Globus pallidus (tissue), 1 donor: ENCODE data around the gene SLC1A4.
A peak's percentile ranks its signal among the peaks of the same experiment; 100 is the strongest.
"Not testable (repeated sequence)": the region's sequence is repeated elsewhere in the genome, so short reads cannot be mapped to it uniquely, and the experiment has no call there.

Source experiments
- DNase-seq: peaks from one replicate; pipeline ENCODE4 v3.0.0-alpha.2; 2015; ENCODE audit warnings: low spot score

The SLC1A4 gene

GRCh38 chr2:65026704-65027464 is 37.7 kb downstream of the SLC1A4 start:
- DNase-seq = no peak

DNA sequence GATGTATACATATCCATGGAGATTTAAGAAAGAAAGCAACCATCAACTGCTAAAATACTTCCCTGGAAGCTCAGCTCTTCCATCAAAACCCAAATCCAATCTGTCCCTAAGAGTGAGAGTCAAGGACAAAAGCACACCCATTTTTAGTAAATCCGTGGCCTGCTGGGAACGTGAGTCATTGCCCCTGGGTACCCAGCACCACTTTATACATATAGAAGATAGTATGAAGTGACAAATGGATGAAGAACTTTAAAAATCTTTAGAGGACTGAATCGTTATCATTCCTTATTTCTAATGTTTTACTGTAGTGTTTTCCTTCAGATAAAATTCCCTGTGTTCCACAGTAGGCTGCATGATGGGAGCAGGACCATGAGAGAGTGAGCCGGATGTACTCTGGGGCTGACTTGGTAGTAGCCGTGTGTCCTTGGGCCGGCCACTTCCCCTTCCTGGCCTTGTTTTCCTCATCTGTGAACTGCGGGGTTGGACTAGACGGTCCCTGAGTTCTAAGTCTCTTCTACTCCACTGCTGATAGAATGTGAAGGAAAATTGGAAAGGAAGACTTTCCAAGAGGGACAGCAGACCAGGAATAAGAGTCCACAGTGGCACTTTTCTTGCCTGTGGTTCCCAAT is 38.5 kb downstream of the SLC1A4 start:
- DNase-seq = no peak

GRCh38 chr2:65030476-65031332 is 41.5 kb downstream of the SLC1A4 start:
- DNase-seq = no peak

- DNase-seq = peak; percentile 37
Measured at GRCh38 chr2:65031341-65032018, 42.3 kb downstream of the SLC1A4 start.

DNA sequence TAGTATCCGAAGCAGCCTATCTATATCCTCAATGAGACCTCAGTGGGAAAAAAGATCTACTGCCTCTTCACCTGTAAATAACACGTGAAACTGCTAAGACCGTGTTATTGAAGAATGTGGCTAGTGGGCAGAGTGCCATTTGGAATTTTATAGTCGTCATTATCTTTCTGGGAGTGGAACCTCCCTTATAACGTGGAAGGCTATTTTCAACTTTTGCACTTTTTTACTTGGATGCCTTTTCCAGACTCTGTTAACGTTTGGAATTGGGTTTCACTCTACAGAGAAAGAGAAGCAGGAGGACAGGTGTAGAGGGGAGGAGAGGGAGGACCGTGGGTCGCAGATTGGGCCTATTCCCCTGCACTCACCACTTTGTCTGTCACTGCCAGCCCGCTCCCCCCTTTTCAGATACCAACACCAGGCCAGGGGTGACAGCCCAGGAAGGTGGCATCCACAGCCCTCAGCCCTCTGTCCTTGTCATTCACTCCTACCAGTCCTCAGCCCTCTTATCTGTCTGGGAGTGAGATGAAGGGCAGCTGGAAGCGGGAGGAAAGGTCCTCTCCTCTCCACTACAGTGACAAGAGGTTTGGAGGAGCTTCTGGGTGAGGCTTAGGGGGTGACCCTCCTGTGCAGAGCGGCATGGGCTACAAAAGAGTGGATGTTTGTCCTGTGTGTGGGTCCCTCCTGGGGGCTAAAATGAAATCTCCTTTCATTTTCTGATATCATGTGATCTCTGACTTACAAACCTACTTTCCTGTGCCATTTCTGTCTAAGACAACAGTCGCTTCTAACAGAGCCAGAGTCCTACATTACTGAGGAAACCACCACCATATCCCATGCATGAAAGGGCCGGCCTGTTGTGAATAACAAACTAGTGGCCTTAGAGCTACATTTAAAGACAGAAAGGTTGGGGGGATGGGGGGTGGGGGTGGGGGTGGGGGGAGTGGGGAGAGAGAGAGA is 43.1 kb downstream of the SLC1A4 start:
- DNase-seq = no peak

GRCh38 chr2:65033178-65033577 is 44.0 kb downstream of the SLC1A4 start:
- DNase-seq = no peak

DNA sequence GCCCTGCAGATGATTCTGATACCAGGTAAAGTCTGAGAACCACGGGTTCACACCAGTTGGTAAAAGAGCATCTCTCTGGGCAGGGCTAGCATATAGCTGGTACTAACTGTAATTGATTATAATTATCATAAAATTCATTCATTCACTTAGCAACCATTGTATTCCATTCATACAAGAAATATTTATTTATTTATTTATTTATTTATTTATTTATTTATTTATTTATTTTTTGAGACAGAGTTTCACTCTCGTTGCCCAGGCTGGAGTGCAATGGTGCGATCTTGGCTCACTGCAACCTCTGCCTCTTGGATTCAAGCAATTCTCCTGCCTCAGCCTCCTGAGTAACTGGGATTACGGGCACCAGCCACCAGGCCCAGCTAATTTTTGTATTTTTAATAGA is 44.5 kb downstream of the SLC1A4 start:
- not testable (repeated sequence) for DNase-seq

- DNase-seq = no peak
Measured at GRCh38 chr2:65035351-65035943, 46.2 kb downstream of the SLC1A4 start.

- DNase-seq = no peak
Measured at GRCh38 chr2:65037178-65037577, 48.0 kb downstream of the SLC1A4 start.

- DNase-seq = no peak
Measured at GRCh38 chr2:65039640-65040039, 50.4 kb downstream of the SLC1A4 start.

- peak; percentile 85 for DNase-seq
Measured at GRCh38 chr2:65040400-65041261, 51.4 kb downstream of the SLC1A4 start.

DNA sequence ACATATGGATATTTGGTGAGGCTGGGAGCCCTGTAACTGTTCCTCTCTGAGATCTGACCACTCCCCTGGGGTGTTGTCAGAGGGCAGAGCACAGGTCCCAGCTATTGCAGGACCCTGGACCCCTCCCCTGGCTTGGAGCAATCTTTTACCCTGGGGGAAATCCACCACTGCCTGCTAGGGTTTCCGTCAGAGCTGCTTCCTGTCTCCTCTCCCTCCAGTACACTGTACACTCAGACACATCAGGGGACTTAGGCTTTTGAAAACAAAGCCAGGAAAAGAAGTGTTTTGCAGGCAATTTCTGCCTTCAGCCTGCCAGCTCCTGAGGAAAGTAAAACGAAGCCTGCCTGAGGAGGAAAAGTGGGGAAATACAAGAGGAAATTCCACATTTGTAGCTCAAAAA is 53.8 kb downstream of the SLC1A4 start:
- no peak for DNase-seq

DNA sequence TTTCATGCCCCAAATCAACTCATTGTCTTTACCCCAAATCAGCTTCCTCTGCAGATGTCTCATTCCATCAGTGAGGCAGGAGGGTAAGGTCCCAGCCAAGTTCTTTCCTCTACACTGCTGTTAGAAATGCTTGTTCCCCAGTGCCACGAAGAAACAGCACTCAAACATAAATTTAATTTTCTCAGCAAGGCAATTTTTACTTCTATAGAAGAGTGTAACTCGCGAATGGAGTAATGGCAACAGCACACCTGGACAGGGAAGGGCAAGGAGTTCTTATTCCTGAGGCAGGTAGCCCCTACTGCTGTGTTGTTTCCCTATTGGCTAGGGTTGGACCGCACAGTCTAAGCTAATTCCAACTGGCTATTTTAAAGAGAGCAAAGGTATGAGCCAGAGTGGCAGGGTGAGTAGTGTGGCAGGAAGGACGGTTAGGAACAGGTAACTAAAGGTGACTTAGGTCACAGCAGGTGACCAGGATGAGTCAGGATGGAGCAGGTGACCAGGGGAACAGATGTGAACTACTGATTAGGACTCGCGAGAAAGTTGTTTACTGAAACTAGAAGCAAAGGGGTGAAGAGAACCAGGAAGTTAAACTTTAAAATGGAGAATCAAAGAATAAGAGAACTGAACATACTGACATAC is 55.0 kb downstream of the SLC1A4 start:
- no peak for DNase-seq

GRCh38 chr2:65045651-65046050 is 56.5 kb downstream of the SLC1A4 start:
- DNase-seq = no peak

DNA sequence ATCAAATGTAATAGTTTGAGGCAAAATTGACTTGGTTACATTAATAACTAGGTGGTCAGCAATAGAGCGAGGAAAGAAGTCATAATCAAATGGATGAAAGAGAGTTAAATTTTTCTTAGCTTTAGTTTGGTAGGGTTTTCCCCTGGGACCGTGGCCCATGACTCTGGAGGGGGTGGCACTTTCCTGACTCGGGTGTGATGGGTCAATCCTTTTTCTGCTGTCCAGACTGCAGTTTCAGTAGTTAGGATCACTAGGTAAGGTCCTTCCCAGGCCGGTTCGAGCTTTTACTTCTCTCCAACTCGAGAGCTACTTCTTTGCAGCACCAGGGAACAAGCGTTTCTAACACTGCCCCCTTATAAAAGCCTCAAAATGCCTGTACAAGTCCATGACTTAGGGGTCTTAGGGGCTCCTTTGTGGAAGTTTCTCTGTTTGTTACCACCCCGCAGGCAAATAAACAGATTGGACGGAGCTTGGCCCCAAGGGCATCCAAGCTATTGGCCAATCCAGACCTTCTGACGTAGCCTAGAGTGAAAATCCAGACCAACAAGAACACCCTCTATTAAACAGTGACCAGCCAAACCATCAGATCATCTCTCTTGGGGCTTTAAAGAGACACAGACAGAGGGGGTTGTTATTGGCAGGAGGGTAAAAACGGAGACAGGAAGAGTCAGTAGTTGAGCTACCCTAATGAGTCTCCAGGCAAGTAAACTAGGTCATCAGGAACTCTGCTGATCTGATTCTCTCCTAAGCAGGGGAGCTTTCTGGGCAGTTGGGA is 57.6 kb downstream of the SLC1A4 start:
- DNase-seq = no peak

- DNase-seq = no peak
Measured at GRCh38 chr2:65049010-65049639, 59.9 kb downstream of the SLC1A4 start.

- DNase-seq = no peak
Measured at GRCh38 chr2:65050931-65051330, 61.7 kb downstream of the SLC1A4 start.

- peak; percentile 56 for DNase-seq
Measured at GRCh38 chr2:65053199-65053598, 64.0 kb downstream of the SLC1A4 start.
